Neural progenitor cell (in vitro differentiated cells): ENCODE results near the gene GUCD1.

Experiments used
- CTCF ChIP-seq: fragments of 200-600 bp; sonication (generic); IDR thresholded peaks from 2 replicates; pipeline ENCODE4 v1.5.1; 2017; ENCODE audit warnings: antibody characterized with exemption, mild to moderate bottlenecking
- EZH2 ChIP-seq: fragments of 200-600 bp; sonication (generic); IDR thresholded peaks from 2 replicates; pipeline ENCODE4 v1.6.1; 2017; ENCODE audit warnings: antibody characterized with exemption, mild to moderate bottlenecking, moderate library complexity
- EZH2phosphoT487 ChIP-seq: fragments of 200-600 bp; sonication (generic); IDR thresholded peaks from 2 replicates; pipeline ENCODE4 v1.6.1; 2017; ENCODE audit warnings: antibody characterized with exemption

- peak; percentile 8 for TF ChIP-seq CTCF
- no peak for TF ChIP-seq EZH2phosphoT487
- no peak for TF ChIP-seq EZH2
These were observed 464 bp upstream of the GUCD1 start, which contains the start of gene SNRPD3 for GRCh38 chr22:24555165-24556039.
